Measurements from ENCODE around the gene RIPOR2.

DNA sequence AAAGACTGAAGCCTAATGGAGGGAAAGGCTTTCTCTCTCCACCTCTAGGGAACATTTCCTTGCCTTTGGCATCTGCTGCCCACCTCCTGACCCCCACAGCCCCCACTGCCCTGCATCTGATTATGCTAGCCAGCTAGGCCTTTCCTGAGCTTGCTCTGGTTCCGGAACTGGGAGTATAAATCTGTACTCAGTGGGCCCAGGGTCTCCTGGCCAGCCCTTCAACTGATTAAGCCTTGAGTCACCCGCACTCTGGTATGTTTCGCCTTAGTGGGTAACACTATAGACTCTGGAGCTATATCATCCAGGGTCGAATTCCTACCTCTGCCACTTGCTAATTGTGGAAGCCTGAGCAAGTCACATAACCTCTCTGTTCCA, 45.6 kb upstream of the RIPOR2 start:
- TF ChIP-seq, protein P1, sequence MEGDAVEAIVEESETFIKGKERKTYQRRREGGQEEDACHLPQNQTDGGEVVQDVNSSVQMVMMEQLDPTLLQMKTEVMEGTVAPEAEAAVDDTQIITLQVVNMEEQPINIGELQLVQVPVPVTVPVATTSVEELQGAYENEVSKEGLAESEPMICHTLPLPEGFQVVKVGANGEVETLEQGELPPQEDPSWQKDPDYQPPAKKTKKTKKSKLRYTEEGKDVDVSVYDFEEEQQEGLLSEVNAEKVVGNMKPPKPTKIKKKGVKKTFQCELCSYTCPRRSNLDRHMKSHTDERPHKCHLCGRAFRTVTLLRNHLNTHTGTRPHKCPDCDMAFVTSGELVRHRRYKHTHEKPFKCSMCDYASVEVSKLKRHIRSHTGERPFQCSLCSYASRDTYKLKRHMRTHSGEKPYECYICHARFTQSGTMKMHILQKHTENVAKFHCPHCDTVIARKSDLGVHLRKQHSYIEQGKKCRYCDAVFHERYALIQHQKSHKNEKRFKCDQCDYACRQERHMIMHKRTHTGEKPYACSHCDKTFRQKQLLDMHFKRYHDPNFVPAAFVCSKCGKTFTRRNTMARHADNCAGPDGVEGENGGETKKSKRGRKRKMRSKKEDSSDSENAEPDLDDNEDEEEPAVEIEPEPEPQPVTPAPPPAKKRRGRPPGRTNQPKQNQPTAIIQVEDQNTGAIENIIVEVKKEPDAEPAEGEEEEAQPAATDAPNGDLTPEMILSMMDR (IDR thresholded peaks at IDR 0.05) = no peak
- TF ChIP-seq POLR2A (IDR thresholded peaks at IDR 0.05) = no peak

All from Peyer's patch (tissue), 4 donors.